T-helper 17 cell (primary cell): ENCODE results near the gene NR1D2. TPM values are rescaled to one million over a fixed set of nuclear protein-coding genes. Genes with fewer than 3 reads are reported as not detected.
"Not testable (repeated sequence)": the region's sequence is repeated elsewhere in the genome, so short reads cannot be mapped to it uniquely, and the experiment has no call there.

Experiments
- ATAC-seq: fragments of 150-1000 bp; cut with Tn5 transposase; 2 replicates; pipeline ENCODE4 v1.10.0; 2021; ENCODE audit warnings: mild to moderate bottlenecking, moderate library complexity
- DNase-seq, 3 donors: peaks; one replicate each; pipeline versions ENCODE4 v3.0.0 to v3.0.0-alpha.2; 2020 to 2021
- H3K9me3 ChIP-seq: one replicate; pipeline ENCODE4 v1.7.0; 2013; ENCODE audit warnings: low read length, mild to moderate bottlenecking; ENCODE audit not compliant: control insufficient read depth, poor library complexity, severe bottlenecking
- H3K27ac Mint-ChIP-seq: one replicate; pipeline ENCODE4 v1.8.0; 2022; ENCODE audit warnings: mild to moderate bottlenecking, moderate library complexity, mixed read lengths
- H3K27me3 Mint-ChIP-seq: one replicate; pipeline ENCODE4 v1.8.0; 2022; ENCODE audit warnings: mixed read lengths
- H3K36me3 Mint-ChIP-seq: one replicate; pipeline ENCODE4 v1.8.0; 2022; ENCODE audit warnings: low read depth, mixed read lengths
- H3K4me1 Mint-ChIP-seq: one replicate; pipeline ENCODE4 v1.8.0; 2022; ENCODE audit warnings: mild to moderate bottlenecking, mixed read lengths
- H3K4me3 Mint-ChIP-seq: one replicate; pipeline ENCODE4 v1.8.0; 2022; ENCODE audit warnings: mild to moderate bottlenecking, moderate library complexity, mixed read lengths
- total RNA-seq, 4 donors: library from RNA in 2 of 4; stranded (reverse) in 2 of 4; gene quantifications; one replicate each; pipeline ENCODE4 v1.2.3 and lab custom pipeline; 2022 to 2026

NR1D2 gene
- total RNA-seq = 100 to 1,000 TPM; 132 to 171 TPM
- 208 to 300 reads per million in 2 donors for total RNA-seq (lab: John Stamatoyannopoulos, UW)

- DNase-seq (peak; percentile 78 to 86 (median 80)), ATAC-seq (peak; percentile 61)
- Mint-ChIP-seq H3K27me3 (no peaks in the 10 kb centered on the region), H3K4me1 (peaks cover 36% of the 10 kb centered on the region), H3K4me3 (peak within 1 kb of the TSS; percentile 96), H3K36me3 (no peaks in the 10 kb centered on the region), H3K27ac (peak within 1 kb of the TSS; percentile 86)
- no peaks in the 10 kb centered on the region for H3K9me3 ChIP-seq
Observed at GRCh38 chr3:23944861-23945662, at the start of gene NR1D2. Gene NR1D2, plus strand, starts transcription at chr3:23945286. Its CDS starts 293 bp downstream, at chr3:23945579.

- H3K36me3 Mint-ChIP-seq = peaks cover 12% of the 10 kb centered on the region
- no peak overlapping the region for H3K4me3 Mint-ChIP-seq
- DNase-seq (no peak), ATAC-seq (no peak)
- no peaks in the 10 kb centered on the region for H3K27me3 Mint-ChIP-seq
- no peaks in the 10 kb centered on the region for H3K9me3 ChIP-seq
- H3K4me1 Mint-ChIP-seq = peaks cover 6% of the 10 kb centered on the region
- no peak overlapping the region for H3K27ac Mint-ChIP-seq
Observed at GRCh38 chr3:23900744-23901143, 44.3 kb upstream of the NR1D2 start.

GRCh38 chr3:23904545-23904944, 40.5 kb upstream of the NR1D2 start:
- no peaks in the 10 kb centered on the region for H3K27me3 Mint-ChIP-seq
- ATAC-seq = no peak
- no peak overlapping the region for H3K4me3 Mint-ChIP-seq
- peaks cover 4% of the 10 kb centered on the region for H3K36me3 Mint-ChIP-seq
- no peak for DNase-seq
- peak overlapping the region; percentile 62 for H3K27ac Mint-ChIP-seq
- H3K4me1 Mint-ChIP-seq = no peaks in the 10 kb centered on the region
- no peaks in the 10 kb centered on the region for H3K9me3 ChIP-seq

GRCh38 chr3:23909341-23909740, 35.7 kb upstream of the NR1D2 start:
- ATAC-seq (no peak), DNase-seq (no peak)
- H3K4me3 Mint-ChIP-seq = no peak overlapping the region
- no peaks in the 10 kb centered on the region for H3K4me1 Mint-ChIP-seq
- H3K27me3 Mint-ChIP-seq = no peaks in the 10 kb centered on the region
- no peak overlapping the region for H3K27ac Mint-ChIP-seq
- H3K9me3 ChIP-seq = no peaks in the 10 kb centered on the region
- H3K36me3 Mint-ChIP-seq = peaks cover 5% of the 10 kb centered on the region

GRCh38 chr3:23911397-23911796, 33.7 kb upstream of the NR1D2 start:
- H3K4me1 Mint-ChIP-seq = peaks cover 13% of the 10 kb centered on the region
- H3K36me3 Mint-ChIP-seq = peaks cover 3% of the 10 kb centered on the region
- no peak for DNase-seq
- no peaks in the 10 kb centered on the region for H3K9me3 ChIP-seq
- H3K27me3 Mint-ChIP-seq = no peaks in the 10 kb centered on the region
- H3K4me3 Mint-ChIP-seq = no peak overlapping the region
- ATAC-seq = no peak
- H3K27ac Mint-ChIP-seq = no peak overlapping the region

GRCh38 chr3:23912335-23912734, 32.8 kb upstream of the NR1D2 start:
- not testable (repeated sequence) for ATAC-seq, DNase-seq, H3K27me3 Mint-ChIP-seq, H3K36me3 Mint-ChIP-seq, H3K27ac Mint-ChIP-seq, H3K9me3 ChIP-seq, H3K4me3 Mint-ChIP-seq
- peaks cover 15% of the 10 kb centered on the region for H3K4me1 Mint-ChIP-seq

GRCh38 chr3:23913182-23913581, 31.9 kb upstream of the NR1D2 start:
- no peaks in the 10 kb centered on the region for H3K27me3 Mint-ChIP-seq
- H3K36me3 Mint-ChIP-seq = peaks cover 3% of the 10 kb centered on the region
- ATAC-seq (no peak), DNase-seq (no peak)
- no peak overlapping the region for H3K27ac Mint-ChIP-seq
- no peak overlapping the region for H3K4me3 Mint-ChIP-seq
- H3K4me1 Mint-ChIP-seq = peaks cover 21% of the 10 kb centered on the region
- H3K9me3 ChIP-seq = no peaks in the 10 kb centered on the region

GRCh38 chr3:23913873-23914743, 31.0 kb upstream of the NR1D2 start:
- ATAC-seq = no peak
- no peaks in the 10 kb centered on the region for H3K9me3 ChIP-seq
- Mint-ChIP-seq H3K4me3 (no peak overlapping the region), H3K27me3 (no peaks in the 10 kb centered on the region), H3K27ac (no peak overlapping the region), H3K4me1 (peaks cover 30% of the 10 kb centered on the region), H3K36me3 (peaks cover 3% of the 10 kb centered on the region)
- no peak for DNase-seq

- no peak for DNase-seq
- Mint-ChIP-seq H3K4me1 (peaks cover 37% of the 10 kb centered on the region), H3K27me3 (no peaks in the 10 kb centered on the region), H3K27ac (peak overlapping the region; percentile 98), H3K36me3 (peaks cover under 1% of the 10 kb centered on the region), H3K4me3 (peak overlapping the region; percentile 98)
- ATAC-seq = no peak
- no peaks in the 10 kb centered on the region for H3K9me3 ChIP-seq
Observed at GRCh38 chr3:23915537-23916108, 29.5 kb upstream of the NR1D2 start.

- H3K36me3 Mint-ChIP-seq = no peaks in the 10 kb centered on the region
- peak overlapping the region; percentile 98 for H3K4me3 Mint-ChIP-seq
- no peaks in the 10 kb centered on the region for H3K9me3 ChIP-seq
- H3K27ac Mint-ChIP-seq = peak overlapping the region; percentile 98
- ATAC-seq (peak; percentile 46), DNase-seq (no peak)
- no peaks in the 10 kb centered on the region for H3K27me3 Mint-ChIP-seq
- H3K4me1 Mint-ChIP-seq = peaks cover 37% of the 10 kb centered on the region
Observed at GRCh38 chr3:23916152-23916885, 28.8 kb upstream of the NR1D2 start.

- peak within 1 kb of the TSS; percentile 98 for H3K4me3 Mint-ChIP-seq
- no peaks in the 10 kb centered on the region for H3K27me3 Mint-ChIP-seq
- H3K9me3 ChIP-seq = no peaks in the 10 kb centered on the region
- H3K4me1 Mint-ChIP-seq = peaks cover 37% of the 10 kb centered on the region
- ATAC-seq = peak; percentile 95
- DNase-seq = peak; percentile 91 to 95 (median 95)
- peak within 1 kb of the TSS; percentile 98 for H3K27ac Mint-ChIP-seq
- no peaks in the 10 kb centered on the region for H3K36me3 Mint-ChIP-seq
Observed at GRCh38 chr3:23916886-23917678, 28.0 kb upstream of the NR1D2 start, which contains the start of the genes NKIRAS1 and RPL15. Gene NKIRAS1, minus strand, starts transcription at chr3:23916990. Its CDS starts 6,086 bp downstream, at chr3:23910904. Gene RPL15, plus strand, starts transcription at chr3:23917132. Its CDS starts 728 bp downstream, at chr3:23917860.
